SK-N-SH (cell line): ENCODE measurements around the gene CCDC187.

Experiments
- EP300 ChIP-seq, 2 experiments: IDR thresholded peaks; 2 replicates each; pipeline versions ENCODE4 v1.4.0 to v1.6.1; 2012; ENCODE audit warnings: borderline replicate concordance in 1 of 2, low read depth in 1 of 2, low read length in 1 of 2
- GATA2 ChIP-seq: sonication (generic); formaldehyde crosslinking; IDR thresholded peaks from 2 replicates; pipeline ENCODE4 v1.5.0; 2020; ENCODE audit warnings: mild to moderate bottlenecking, missing genetic modification reagents
- MXI1 ChIP-seq: IDR thresholded peaks from 2 replicates; pipeline ENCODE4 v1.6.1; 2012; ENCODE audit warnings: mild to moderate bottlenecking, low read depth, low read length, improper control_type of control experiment
- NFIC ChIP-seq: IDR thresholded peaks from 2 replicates; pipeline ENCODE4 v1.4.0; 2012; ENCODE audit warnings: borderline replicate concordance
- POLR2AphosphoS5 ChIP-seq: IDR thresholded peaks from 2 replicates; pipeline ENCODE4 v1.6.1; 2012; ENCODE audit warnings: low read depth, low read length
- RAD21 ChIP-seq: IDR thresholded peaks from 2 replicates; pipeline ENCODE4 v1.6.1; 2012; ENCODE audit warnings: mild to moderate bottlenecking, low read length
- RCOR1 ChIP-seq: fragments of 150-350 bp; IDR thresholded peaks from 2 replicates; pipeline ENCODE4 v1.6.1; 2017; ENCODE audit warnings: antibody characterized with exemption, low read length
- TCF12 ChIP-seq: IDR thresholded peaks from 2 replicates; pipeline ENCODE4 v1.4.0; 2012
- TF ChIP-seq, protein P1 (sequence below): fragments of 200-600 bp; sonication (generic); IDR thresholded peaks from 2 replicates; pipeline ENCODE4 v1.6.1; 2017; ENCODE audit warnings: antibody characterized with exemption, mild to moderate bottlenecking, moderate library complexity
- TF ChIP-seq, protein P2 (sequence below): IDR thresholded peaks from 2 replicates; pipeline ENCODE4 v1.6.1; 2012; ENCODE audit warnings: mild to moderate bottlenecking, low read depth, low read length, moderate library complexity

DNA sequence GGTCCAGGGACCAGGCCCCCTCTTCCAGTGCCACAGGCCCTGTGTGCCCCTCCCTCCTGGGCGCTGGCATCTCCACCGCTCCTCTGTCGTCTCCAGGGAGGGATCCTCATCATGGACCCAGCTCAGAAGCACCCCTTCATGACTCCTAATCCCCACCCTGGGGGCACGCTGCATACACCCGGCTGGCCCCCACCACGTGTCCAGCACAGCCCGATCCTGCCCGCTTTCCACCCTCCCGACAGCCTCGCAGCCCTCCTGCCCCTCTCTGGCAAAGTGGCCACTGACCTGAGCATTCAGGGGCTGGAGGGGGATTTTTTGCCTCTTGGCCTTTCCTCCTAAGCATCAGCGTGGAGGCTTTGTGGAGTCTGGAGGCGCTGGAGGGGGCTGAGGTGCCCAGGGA is 1.4 kb downstream of the CCDC187 start:
- TF ChIP-seq, protein P1, sequence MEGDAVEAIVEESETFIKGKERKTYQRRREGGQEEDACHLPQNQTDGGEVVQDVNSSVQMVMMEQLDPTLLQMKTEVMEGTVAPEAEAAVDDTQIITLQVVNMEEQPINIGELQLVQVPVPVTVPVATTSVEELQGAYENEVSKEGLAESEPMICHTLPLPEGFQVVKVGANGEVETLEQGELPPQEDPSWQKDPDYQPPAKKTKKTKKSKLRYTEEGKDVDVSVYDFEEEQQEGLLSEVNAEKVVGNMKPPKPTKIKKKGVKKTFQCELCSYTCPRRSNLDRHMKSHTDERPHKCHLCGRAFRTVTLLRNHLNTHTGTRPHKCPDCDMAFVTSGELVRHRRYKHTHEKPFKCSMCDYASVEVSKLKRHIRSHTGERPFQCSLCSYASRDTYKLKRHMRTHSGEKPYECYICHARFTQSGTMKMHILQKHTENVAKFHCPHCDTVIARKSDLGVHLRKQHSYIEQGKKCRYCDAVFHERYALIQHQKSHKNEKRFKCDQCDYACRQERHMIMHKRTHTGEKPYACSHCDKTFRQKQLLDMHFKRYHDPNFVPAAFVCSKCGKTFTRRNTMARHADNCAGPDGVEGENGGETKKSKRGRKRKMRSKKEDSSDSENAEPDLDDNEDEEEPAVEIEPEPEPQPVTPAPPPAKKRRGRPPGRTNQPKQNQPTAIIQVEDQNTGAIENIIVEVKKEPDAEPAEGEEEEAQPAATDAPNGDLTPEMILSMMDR: no peak
- TF ChIP-seq POLR2AphosphoS5: no peak
- TF ChIP-seq EP300 (IDR thresholded peaks at IDR 0.05; ENCODE audit: borderline replicate concordance in 1 of 2, low read depth in 1 of 2, low read length in 1 of 2): no peak
- no peak for TF ChIP-seq TCF12
- TF ChIP-seq, protein P2, sequence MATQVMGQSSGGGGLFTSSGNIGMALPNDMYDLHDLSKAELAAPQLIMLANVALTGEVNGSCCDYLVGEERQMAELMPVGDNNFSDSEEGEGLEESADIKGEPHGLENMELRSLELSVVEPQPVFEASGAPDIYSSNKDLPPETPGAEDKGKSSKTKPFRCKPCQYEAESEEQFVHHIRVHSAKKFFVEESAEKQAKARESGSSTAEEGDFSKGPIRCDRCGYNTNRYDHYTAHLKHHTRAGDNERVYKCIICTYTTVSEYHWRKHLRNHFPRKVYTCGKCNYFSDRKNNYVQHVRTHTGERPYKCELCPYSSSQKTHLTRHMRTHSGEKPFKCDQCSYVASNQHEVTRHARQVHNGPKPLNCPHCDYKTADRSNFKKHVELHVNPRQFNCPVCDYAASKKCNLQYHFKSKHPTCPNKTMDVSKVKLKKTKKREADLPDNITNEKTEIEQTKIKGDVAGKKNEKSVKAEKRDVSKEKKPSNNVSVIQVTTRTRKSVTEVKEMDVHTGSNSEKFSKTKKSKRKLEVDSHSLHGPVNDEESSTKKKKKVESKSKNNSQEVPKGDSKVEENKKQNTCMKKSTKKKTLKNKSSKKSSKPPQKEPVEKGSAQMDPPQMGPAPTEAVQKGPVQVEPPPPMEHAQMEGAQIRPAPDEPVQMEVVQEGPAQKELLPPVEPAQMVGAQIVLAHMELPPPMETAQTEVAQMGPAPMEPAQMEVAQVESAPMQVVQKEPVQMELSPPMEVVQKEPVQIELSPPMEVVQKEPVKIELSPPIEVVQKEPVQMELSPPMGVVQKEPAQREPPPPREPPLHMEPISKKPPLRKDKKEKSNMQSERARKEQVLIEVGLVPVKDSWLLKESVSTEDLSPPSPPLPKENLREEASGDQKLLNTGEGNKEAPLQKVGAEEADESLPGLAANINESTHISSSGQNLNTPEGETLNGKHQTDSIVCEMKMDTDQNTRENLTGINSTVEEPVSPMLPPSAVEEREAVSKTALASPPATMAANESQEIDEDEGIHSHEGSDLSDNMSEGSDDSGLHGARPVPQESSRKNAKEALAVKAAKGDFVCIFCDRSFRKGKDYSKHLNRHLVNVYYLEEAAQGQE: no peak
- TF ChIP-seq GATA2 (CRISPR knock-in tag): no peak
- no peak for TF ChIP-seq RCOR1
- TF ChIP-seq NFIC: no peak
- TF ChIP-seq RAD21: no peak
- no peak for TF ChIP-seq MXI1
